LNCAP (cell line): Measurements from ENCODE around the gene SQSTM1.

Source experiments
- TF ChIP-seq, protein P1 (sequence below): fragments of 450-650 bp; IDR thresholded peaks from 2 replicates; pipeline ENCODE4 v1.5.1; 2017; ENCODE audit warnings: mild to moderate bottlenecking

SQSTM1 gene

GRCh38 chr5:179833709-179834070, 13.0 kb downstream of the SQSTM1 start:
- TF ChIP-seq, protein P1, sequence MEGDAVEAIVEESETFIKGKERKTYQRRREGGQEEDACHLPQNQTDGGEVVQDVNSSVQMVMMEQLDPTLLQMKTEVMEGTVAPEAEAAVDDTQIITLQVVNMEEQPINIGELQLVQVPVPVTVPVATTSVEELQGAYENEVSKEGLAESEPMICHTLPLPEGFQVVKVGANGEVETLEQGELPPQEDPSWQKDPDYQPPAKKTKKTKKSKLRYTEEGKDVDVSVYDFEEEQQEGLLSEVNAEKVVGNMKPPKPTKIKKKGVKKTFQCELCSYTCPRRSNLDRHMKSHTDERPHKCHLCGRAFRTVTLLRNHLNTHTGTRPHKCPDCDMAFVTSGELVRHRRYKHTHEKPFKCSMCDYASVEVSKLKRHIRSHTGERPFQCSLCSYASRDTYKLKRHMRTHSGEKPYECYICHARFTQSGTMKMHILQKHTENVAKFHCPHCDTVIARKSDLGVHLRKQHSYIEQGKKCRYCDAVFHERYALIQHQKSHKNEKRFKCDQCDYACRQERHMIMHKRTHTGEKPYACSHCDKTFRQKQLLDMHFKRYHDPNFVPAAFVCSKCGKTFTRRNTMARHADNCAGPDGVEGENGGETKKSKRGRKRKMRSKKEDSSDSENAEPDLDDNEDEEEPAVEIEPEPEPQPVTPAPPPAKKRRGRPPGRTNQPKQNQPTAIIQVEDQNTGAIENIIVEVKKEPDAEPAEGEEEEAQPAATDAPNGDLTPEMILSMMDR = no peak

DNA sequence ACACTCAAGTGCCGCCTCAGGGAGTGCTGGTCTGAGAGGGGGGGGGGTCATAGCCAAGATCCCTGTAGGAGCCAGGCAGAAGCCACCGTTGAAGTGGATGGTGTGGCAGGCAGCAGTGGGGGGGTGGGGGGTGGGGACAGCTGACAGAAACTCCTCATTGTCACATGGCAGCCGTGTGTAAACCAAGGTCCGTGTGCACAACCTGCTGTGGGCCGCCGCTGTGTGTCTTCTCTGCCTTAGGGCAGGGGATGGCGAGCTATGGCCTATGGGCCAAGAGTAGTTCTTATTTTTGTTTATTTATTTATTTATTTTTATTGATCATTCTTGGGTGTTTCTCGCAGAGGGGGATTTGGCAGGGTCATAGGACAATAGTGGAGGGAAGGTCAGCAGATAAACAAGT, 13.4 kb downstream of the SQSTM1 start:
- TF ChIP-seq, protein P1 = no peak

DNA sequence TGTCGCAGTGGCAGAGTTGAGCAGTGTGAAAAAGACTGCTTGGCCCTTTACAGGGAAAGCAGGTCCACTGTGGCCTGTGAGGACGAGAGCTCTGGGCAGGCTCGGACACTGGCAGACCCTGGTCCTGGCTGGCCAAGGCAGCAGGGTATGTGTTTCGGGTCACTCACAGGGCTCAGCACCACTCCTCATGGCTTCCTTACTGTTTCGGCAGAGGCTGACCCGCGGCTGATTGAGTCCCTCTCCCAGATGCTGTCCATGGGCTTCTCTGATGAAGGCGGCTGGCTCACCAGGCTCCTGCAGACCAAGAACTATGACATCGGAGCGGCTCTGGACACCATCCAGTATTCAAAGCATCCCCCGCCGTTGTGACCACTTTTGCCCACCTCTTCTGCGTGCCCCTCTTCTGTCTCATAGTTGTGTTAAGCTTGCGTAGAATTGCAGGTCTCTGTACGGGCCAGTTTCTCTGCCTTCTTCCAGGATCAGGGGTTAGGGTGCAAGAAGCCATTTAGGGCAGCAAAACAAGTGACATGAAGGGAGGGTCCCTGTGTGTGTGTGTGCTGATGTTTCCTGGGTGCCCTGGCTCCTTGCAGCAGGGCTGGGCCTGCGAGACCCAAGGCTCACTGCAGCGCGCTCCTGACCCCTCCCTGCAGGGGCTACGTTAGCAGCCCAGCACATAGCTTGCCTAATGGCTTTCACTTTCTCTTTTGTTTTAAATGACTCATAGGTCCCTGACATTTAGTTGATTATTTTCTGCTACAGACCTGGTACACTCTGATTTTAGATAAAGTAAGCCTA, 15.7 kb downstream of the SQSTM1 start:
- TF ChIP-seq, protein P1 = no peak

DNA sequence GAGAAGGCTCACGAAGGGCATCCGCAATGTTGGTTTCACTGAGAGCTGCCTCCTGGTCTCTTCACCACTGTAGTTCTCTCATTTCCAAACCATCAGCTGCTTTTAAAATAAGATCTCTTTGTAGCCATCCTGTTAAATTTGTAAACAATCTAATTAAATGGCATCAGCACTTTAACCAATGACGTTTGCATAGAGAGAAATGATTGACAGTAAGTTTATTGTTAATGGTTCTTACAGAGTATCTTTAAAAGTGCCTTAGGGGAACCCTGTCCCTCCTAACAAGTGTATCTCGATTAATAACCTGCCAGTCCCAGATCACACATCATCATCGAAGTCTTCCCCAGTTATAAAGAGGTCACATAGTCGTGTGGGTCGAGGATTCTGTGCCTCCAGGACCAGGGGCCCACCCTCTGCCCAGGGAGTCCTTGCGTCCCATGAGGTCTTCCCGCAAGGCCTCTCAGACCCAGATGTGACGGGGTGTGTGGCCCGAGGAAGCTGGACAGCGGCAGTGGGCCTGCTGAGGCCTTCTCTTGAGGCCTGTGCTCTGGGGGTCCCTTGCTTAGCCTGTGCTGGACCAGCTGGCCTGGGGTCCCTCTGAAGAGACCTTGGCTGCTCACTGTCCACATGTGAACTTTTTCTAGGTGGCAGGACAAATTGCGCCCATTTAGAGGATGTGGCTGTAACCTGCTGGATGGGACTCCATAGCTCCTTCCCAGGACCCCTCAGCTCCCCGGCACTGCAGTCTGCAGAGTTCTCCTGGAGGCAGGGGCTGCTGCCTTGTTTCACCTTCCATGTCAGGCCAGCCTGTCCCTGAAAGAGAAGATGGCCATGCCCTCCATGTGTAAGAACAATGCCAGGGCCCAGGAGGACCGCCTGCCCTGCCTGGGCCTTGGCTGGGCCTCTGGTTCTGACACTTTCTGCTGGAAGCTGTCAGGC, 16.6 kb downstream of the SQSTM1 start:
- TF ChIP-seq, protein P1 = no peak

GRCh38 chr5:179839328-179840256, 18.9 kb downstream of the SQSTM1 start:
- TF ChIP-seq, protein P1 = no peak

- TF ChIP-seq, protein P1 = no peak
These were observed 19.6 kb downstream of the SQSTM1 start for GRCh38 chr5:179840321-179840720.

- TF ChIP-seq, protein P1 = no peak
These were observed 20.1 kb downstream of the SQSTM1 start for GRCh38 chr5:179840766-179841165.
